Common myeloid progenitor, CD34-positive (primary cell): ENCODE results near the gene PRDM8.

Experiments used
- CTCF ChIA-PET: fragments of 350-600 bp; sonication (Branson Sonifier 250); formaldehyde crosslinking; loops from one replicate; lab custom pipeline; 2021; ENCODE audit warnings: antibody characterized with exemption; lab: Charles Lee
- POLR2A ChIA-PET: fragments of 350-600 bp; sonication (Branson Sonifier 250); formaldehyde crosslinking; loops from one replicate; lab custom pipeline; 2021; ENCODE audit warnings: antibody characterized with exemption; lab: Charles Lee
- DNase-seq, 3 donors: peaks; one replicate each; pipeline versions ENCODE4 v3.0.0 to v3.0.0-alpha.2; 2013
- H3K27ac ChIP-seq, 2 experiments: 1 replicate in 1 of 2; 2 replicates in 1 of 2; pipeline ENCODE4 v1.7.0; 2013; ENCODE audit warnings: inconsistent platforms in 2 of 2, low read length in 2 of 2, mild to moderate bottlenecking in 2 of 2, low read depth in 1 of 2, moderate library complexity in 1 of 2; ENCODE audit not compliant: severe bottlenecking in 2 of 2, insufficient read depth in 1 of 2, poor library complexity in 1 of 2
- H3K27me3 ChIP-seq, 5 experiments: replicated peaks in 2 of 5; 1 replicate in 3 of 5; 2 replicates in 2 of 5; pipeline versions ENCODE4 v1.6.1 to v1.7.0; 2013; ENCODE audit warnings: low read length in 4 of 5, mild to moderate bottlenecking in 2 of 5, moderate library complexity in 2 of 5, inconsistent platforms in 1 of 5; ENCODE audit not compliant: insufficient read depth in 5 of 5, control insufficient read depth in 4 of 5
- H3K36me3 ChIP-seq, 4 experiments: 1 replicate in 2 of 4; 2 replicates in 2 of 4; pipeline versions ENCODE4 v1.6.1 to v1.7.0; 2013; ENCODE audit warnings: low read length in 3 of 4, control low read depth in 1 of 4, mild to moderate bottlenecking in 1 of 4; ENCODE audit not compliant: control insufficient read depth in 4 of 4, insufficient read depth in 4 of 4
- H3K4me1 ChIP-seq, 4 experiments: 1 replicate in 3 of 4; 2 replicates in 1 of 4; pipeline versions ENCODE4 v1.6.1 to v1.7.1; 2013; ENCODE audit warnings: low read length in 3 of 4, mild to moderate bottlenecking in 3 of 4, control low read depth in 1 of 4, inconsistent platforms in 1 of 4, moderate library complexity in 1 of 4; ENCODE audit not compliant: control insufficient read depth in 4 of 4, insufficient read depth in 4 of 4; ENCODE audit errors: control extremely low read depth in 1 of 4
- H3K4me3 ChIP-seq, 7 experiments: 1 replicate in 4 of 7; 2 replicates in 3 of 7; pipeline versions ENCODE4 v1.5.1 to v1.7.0; 2013; ENCODE audit warnings: mild to moderate bottlenecking in 7 of 7, low read length in 6 of 7, moderate library complexity in 6 of 7, inconsistent platforms in 2 of 7, low read depth in 2 of 7, control low read depth in 1 of 7; ENCODE audit not compliant: insufficient read depth in 4 of 7, control insufficient read depth in 1 of 7; ENCODE audit errors: extremely low read depth in 1 of 7
- H3K9me3 ChIP-seq, 5 experiments: 1 replicate in 4 of 5; 2 replicates in 1 of 5; pipeline versions ENCODE4 v1.6.1 to v1.7.1; 2013; ENCODE audit warnings: low read length in 4 of 5, mild to moderate bottlenecking in 2 of 5, inconsistent platforms in 1 of 5, low read depth in 1 of 5, moderate library complexity in 1 of 5; ENCODE audit not compliant: control insufficient read depth in 4 of 5, insufficient read depth in 2 of 5; ENCODE audit errors: control extremely low read depth in 1 of 5
- WGBS: methylation state at CpG from one replicate; pipeline ENCODE4 v1.1.5; 2013; ENCODE audit not compliant: insufficient coverage; 5-methylcytosine and 5-hydroxymethylcytosine counted together

Gene PRDM8

DNA sequence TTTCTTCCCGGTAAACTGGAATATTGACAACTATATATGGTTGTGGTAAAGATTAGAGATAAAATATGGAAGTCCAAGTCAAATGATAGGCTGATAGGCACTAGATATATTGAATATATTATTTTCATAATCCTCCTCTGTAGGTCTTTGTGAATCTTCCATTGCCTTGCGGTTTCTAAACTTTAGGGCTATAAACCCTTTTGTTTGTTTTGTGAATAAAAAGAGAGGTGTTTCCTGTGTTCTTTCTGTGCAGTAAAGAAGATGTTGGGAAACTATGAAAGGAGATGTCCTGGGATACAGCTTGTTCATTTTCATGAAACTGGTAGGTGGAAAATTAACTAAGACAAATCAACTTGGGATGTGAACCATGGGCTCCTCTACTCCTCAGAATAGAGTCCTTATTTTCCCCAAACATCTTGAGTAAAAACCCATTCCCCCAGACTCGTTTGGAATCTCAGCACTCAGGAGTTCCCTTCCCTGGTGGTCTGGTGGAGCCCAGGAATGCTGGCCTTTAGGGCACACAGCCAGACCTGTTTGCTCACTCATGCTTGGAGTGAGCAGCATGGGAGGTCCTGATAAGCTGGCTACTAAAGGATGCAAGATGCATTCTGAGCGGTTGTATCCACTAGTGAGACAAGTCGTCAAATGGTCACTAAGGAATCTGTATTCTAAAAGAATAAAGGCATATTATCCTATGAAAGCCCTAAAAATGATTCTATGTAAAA is 22.2 kb downstream of the PRDM8 start:
- Histone ChIP-seq H3K4me1 (no peaks in the 10 kb centered on the region), H3K27me3 (peaks cover 0 to 3% (median 0%) of the 10 kb centered on the region in 5 experiments), H3K4me3 (no peak overlapping the region), H3K36me3 (no peaks in the 10 kb centered on the region), H3K9me3 (no peaks in the 10 kb centered on the region), H3K27ac (no peak overlapping the region)
- DNase-seq = no peak
- CTCF ChIA-PET = interaction anchor here (1.1 to 3.5 kb wide), 10 partner anchors 12 to 1266 kb away, joined by 3 to 14 read pairs (median 4); partner anchors contain the start of gene FGF5
- POLR2A ChIA-PET = no interaction called here
- 77% methylated on average over 1 of the region's 5 CpGs for WGBS

DNA sequence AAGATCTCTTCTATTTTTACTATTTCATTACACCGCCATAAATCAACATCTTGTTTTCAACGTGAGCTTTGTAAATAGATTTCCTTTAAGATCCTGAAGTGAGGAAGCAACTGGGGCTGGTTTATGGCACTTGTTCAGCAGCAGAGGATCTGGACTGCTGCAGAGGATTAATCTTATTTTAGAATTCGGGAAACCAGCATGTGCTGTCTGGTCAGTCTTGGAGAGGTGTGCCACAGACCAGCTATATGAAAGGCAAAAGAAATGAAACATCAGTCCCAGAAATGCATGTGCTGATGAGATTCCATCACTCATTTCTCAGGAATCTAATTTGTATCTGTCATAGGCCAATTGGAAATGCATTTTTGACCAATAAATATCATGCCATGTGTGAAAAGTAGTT is 23.4 kb downstream of the PRDM8 start:
- Histone ChIP-seq H3K4me1 (no peaks in the 10 kb centered on the region), H3K27ac (no peak overlapping the region), H3K27me3 (peaks cover 0 to 3% (median 0%) of the 10 kb centered on the region in 5 experiments), H3K4me3 (no peak overlapping the region), H3K36me3 (no peaks in the 10 kb centered on the region), H3K9me3 (no peaks in the 10 kb centered on the region)
- no peak for DNase-seq
- WGBS = 11% methylated on average over 2 of the region's 3 CpGs
- POLR2A ChIA-PET = no interaction called here
- CTCF ChIA-PET = interaction anchor here (0.6 to 3.5 kb wide), 14 partner anchors 8 to 832 kb away, joined by 3 to 14 read pairs (median 3); no protein-coding TSS in a partner anchor

DNA sequence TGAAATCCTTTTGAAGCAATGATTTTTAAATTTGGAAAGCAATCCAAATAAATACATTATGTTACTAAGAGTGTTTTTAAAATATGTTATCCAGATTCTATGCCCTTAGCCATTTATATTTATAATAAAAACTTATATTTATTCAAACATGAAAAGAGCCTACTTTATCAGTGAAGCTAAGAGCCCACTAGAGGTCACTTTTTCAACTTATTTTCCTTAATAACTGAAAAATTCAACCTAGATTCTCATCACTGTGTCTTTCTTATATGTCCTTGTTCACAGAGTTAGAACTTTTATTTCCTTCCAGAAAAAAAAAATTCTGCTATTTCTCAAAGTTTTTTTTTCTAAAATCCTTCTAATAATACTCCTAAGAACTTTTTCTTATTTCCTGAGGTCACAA is 23.9 kb downstream of the PRDM8 start:
- Histone ChIP-seq H3K27ac (no peak overlapping the region), H3K36me3 (no peaks in the 10 kb centered on the region), H3K9me3 (no peaks in the 10 kb centered on the region), H3K4me1 (no peaks in the 10 kb centered on the region), H3K27me3 (peaks cover 0 to 3% (median 0%) of the 10 kb centered on the region in 5 experiments), H3K4me3 (no peak overlapping the region)
- peak in 2 of 3 donors; percentile 42 to 43 for DNase-seq
- CTCF ChIA-PET = interaction anchor here (1.0 to 3.5 kb wide), 8 partner anchors 8 to 831 kb away, joined by 3 to 14 read pairs (median 3); no protein-coding TSS in a partner anchor
- POLR2A ChIA-PET = interaction anchor here (0.6 kb wide), 1 partner anchor 162 kb away, joined by 5 read pairs; no protein-coding TSS in a partner anchor

- ChIA-PET CTCF (no interaction called here), POLR2A (no interaction called here)
- H3K9me3 ChIP-seq = no peaks in the 10 kb centered on the region
- no peaks in the 10 kb centered on the region for H3K36me3 ChIP-seq
- no CpG with 5 or more reads among the region's 2 CpGs for WGBS
- H3K4me1 ChIP-seq = no peaks in the 10 kb centered on the region
- H3K27ac ChIP-seq = no peak overlapping the region
- no peaks in the 10 kb centered on the region for H3K27me3 ChIP-seq
- peak in 2 of 3 donors; percentile 59 to 74 for DNase-seq
- no peak overlapping the region for H3K4me3 ChIP-seq
Measured at GRCh38 chr4:80225595-80225994, 28.3 kb downstream of the PRDM8 start.

DNA sequence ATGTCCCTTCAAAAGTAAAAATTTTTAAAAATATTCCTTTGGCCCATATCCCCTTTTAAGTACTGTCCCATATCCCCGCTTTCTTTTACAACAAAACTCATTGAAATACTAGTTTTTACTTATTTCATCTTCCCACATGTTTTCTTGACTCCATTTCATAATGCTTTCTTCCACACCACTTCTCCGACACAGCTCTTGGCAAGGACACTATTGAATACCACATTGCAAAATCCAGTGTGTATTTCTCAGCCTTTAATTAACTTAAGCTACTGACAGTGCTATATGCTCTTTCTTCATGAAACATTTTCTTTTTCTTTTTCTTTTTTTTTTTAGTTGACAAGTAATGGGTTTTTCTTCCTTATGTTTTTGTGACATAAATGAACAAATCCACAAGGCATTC is 28.8 kb downstream of the PRDM8 start:
- no peak for DNase-seq
- Histone ChIP-seq H3K27me3 (no peaks in the 10 kb centered on the region), H3K9me3 (no peaks in the 10 kb centered on the region), H3K4me3 (no peak overlapping the region), H3K27ac (no peak overlapping the region), H3K4me1 (no peaks in the 10 kb centered on the region), H3K36me3 (no peaks in the 10 kb centered on the region)
- ChIA-PET POLR2A (no interaction called here), CTCF (no interaction called here)
- 55% methylated on average over 2 of the region's 2 CpGs for WGBS

DNA sequence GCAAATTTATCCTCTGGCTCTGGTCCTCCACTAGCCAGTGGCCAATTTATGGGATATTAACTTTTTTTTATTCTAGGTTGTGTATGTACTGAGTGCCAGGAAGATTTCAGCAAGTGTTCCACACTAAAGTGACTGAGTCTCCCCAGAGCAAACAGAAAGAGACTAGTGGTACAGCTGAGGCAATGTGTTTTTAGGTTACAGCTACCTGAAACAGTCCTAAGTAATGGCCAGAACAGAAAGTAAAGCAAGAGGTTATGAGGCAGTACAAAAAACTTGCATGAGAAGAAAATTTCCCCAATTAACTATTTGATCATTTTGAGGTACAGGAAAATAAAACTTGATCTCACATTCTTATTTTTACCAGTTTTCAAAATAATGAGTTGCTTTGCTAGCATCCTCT is 31.2 kb downstream of the PRDM8 start:
- H3K9me3 ChIP-seq = no peaks in the 10 kb centered on the region
- no peak overlapping the region for H3K4me3 ChIP-seq
- H3K27me3 ChIP-seq = no peaks in the 10 kb centered on the region
- no peak overlapping the region for H3K27ac ChIP-seq
- H3K36me3 ChIP-seq = no peaks in the 10 kb centered on the region
- H3K4me1 ChIP-seq = no peaks in the 10 kb centered on the region
- no peak for DNase-seq
- CTCF ChIA-PET = interaction anchor here (1.1 kb wide), 1 partner anchor 8 kb away, joined by 3 read pairs; no protein-coding TSS in a partner anchor
- POLR2A ChIA-PET = no interaction called here

DNA sequence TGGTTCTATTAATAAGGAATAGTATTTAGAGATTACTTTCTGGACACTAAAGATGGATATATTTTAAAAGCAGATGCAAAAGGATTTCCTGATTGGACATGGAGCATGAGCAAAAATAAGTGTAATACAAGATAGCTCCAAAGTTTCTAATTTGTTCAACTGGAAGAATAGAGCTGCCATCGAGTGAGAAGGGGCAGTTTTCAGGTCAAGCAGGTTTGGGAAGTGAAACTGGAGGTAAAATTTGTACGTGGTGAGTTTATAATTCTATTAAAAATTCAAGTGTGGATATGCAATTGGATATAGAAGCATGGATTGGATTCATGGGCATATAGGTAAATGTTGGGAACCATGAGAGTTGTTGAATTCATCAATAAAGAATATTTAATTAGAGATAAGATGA is 31.8 kb downstream of the PRDM8 start:
- ChIA-PET POLR2A (no interaction called here), CTCF (interaction anchor here (1.1 kb wide), 1 partner anchor 8 kb away, joined by 3 read pairs; no protein-coding TSS in a partner anchor)

More for the DNA sequence above, 31.8 kb downstream of the PRDM8 start:
- Histone ChIP-seq H3K27me3 (no peaks in the 10 kb centered on the region), H3K36me3 (no peaks in the 10 kb centered on the region), H3K27ac (no peak overlapping the region), H3K4me3 (no peak overlapping the region), H3K9me3 (no peaks in the 10 kb centered on the region), H3K4me1 (no peaks in the 10 kb centered on the region)
- 88% methylated on average over 1 of the region's 2 CpGs for WGBS
- DNase-seq = no peak
